ENCODE measurements around the gene GPX3. TPM values are rescaled to one million over a fixed set of nuclear protein-coding genes. Genes with fewer than 3 reads are reported as not detected.

GPX3 gene
- total and polyA plus RNA-seq, 2 donors (not counting 1 experiment from before 2014, with no cell fraction given) = 182 to 267 TPM

DNA sequence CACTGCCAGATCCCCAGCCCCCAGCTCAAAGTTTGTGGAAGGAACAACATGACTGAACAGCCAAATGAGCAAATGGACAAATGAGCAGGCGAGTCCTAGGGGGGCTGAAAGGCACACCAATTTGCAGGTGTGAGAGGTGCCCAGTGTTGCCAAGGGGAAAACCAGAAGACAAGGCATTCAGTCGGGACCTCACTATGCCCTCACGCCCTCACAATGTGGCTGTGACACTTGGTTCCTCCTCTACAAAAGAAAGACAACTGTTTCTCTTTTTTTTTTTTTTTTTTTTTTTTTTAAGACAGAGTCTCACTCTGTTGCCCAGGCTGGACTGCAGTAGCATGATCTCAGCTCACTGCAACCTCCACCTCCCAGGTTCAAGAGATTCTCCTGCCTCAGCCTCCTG lies 32.4 kb downstream of the GPX3 start:
- H3K36me3 ChIP-seq (ENCODE audit: control insufficient read depth, insufficient read depth, low read length) = peaks cover 2% of the 10 kb centered on the region
- DNase-seq (ENCODE audit: low read depth in 2 of 2) = no peak
- no peaks in the 10 kb centered on the region for H3K27me3 ChIP-seq (ENCODE audit: control insufficient read depth, insufficient read depth, low read length)
- no peak overlapping the region for H3K9ac ChIP-seq (ENCODE audit: insufficient read depth, low read length)
- no peak for TF ChIP-seq EZH2 (IDR thresholded peaks at IDR 0.05; ENCODE audit: low read length, missing control alignments)
- TF ChIP-seq, protein P1, sequence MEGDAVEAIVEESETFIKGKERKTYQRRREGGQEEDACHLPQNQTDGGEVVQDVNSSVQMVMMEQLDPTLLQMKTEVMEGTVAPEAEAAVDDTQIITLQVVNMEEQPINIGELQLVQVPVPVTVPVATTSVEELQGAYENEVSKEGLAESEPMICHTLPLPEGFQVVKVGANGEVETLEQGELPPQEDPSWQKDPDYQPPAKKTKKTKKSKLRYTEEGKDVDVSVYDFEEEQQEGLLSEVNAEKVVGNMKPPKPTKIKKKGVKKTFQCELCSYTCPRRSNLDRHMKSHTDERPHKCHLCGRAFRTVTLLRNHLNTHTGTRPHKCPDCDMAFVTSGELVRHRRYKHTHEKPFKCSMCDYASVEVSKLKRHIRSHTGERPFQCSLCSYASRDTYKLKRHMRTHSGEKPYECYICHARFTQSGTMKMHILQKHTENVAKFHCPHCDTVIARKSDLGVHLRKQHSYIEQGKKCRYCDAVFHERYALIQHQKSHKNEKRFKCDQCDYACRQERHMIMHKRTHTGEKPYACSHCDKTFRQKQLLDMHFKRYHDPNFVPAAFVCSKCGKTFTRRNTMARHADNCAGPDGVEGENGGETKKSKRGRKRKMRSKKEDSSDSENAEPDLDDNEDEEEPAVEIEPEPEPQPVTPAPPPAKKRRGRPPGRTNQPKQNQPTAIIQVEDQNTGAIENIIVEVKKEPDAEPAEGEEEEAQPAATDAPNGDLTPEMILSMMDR (conservative IDR thresholded peaks at IDR 0.05 in 1 of 2, IDR thresholded peaks at IDR 0.05 in 1 of 2; ENCODE audit: low read depth in 1 of 2, low read length in 2 of 2) = no peak
- H2AFZ ChIP-seq (ENCODE audit: low read length) = no peak overlapping the region
- H3K79me2 ChIP-seq (ENCODE audit: control insufficient read depth, insufficient read depth, low read length) = no peaks in the 10 kb centered on the region
- no peak overlapping the region for H3K27ac ChIP-seq (ENCODE audit: insufficient read depth, low read length)
- no peak overlapping the region for H3K4me2 ChIP-seq (ENCODE audit: extremely low read depth, insufficient read depth, low read length)
- H3K4me1 ChIP-seq (ENCODE audit: control insufficient read depth, extremely low read depth, insufficient read depth, low read length) = peaks cover 6% of the 10 kb centered on the region
- no peaks in the 10 kb centered on the region for H3K9me3 ChIP-seq (ENCODE audit: control insufficient read depth, insufficient read depth, low read depth, low read length)
- no peak overlapping the region for H3K4me3 ChIP-seq (replicated peaks in 1 of 4; ENCODE audit: control extremely low read depth in 1 of 4, insufficient read depth in 1 of 4, low read depth in 3 of 4, low read length in 4 of 4)
- no peaks in the 10 kb centered on the region for H4K20me1 ChIP-seq (ENCODE audit: control insufficient read depth, extremely low read depth, insufficient read depth, low read length)

DNA sequence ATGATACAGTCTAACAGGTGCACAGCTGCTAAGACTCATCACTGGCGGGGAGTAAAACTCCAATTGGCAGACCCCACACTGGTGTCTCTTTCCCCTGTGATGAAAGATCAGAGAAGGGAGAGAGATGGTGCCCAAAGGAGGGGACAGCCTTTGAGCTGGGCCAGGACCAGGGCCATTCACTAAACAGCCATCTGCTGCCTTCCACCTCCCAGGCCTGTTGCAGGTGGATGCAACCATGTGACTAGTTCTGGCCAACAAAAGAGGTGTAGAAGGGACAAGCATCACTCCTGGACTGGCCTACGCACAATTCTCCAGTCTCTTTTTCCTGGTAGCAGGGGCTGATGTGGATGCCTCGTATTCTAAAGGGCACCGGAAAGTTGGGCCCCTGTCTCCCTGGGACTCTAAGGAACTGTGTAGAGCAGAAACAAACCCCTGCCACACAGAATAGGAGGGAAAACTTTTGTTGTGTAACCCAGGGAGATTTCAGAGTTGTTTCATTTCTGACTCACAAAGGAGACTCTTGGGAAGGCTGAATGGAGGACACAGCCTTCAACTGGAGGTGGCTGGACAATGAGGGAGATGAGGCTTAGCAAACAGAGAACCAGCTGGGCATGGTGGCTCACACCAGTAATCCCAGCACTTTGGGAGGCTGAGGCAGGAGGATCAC lies 33.5 kb downstream of the GPX3 start:
- Histone ChIP-seq H4K20me1 (ENCODE audit: control insufficient read depth, extremely low read depth, insufficient read depth, low read length) (no peaks in the 10 kb centered on the region), H3K36me3 (ENCODE audit: control insufficient read depth, insufficient read depth, low read length) (peaks cover 4% of the 10 kb centered on the region), H3K9me3 (ENCODE audit: control insufficient read depth, insufficient read depth, low read depth, low read length) (no peaks in the 10 kb centered on the region), H3K4me2 (ENCODE audit: extremely low read depth, insufficient read depth, low read length) (no peak overlapping the region), H3K4me1 (ENCODE audit: control insufficient read depth, extremely low read depth, insufficient read depth, low read length) (peaks cover 6% of the 10 kb centered on the region), H2AFZ (ENCODE audit: low read length) (no peak overlapping the region), H3K4me3 (replicated peaks in 1 of 4; ENCODE audit: control extremely low read depth in 1 of 4, insufficient read depth in 1 of 4, low read depth in 3 of 4, low read length in 4 of 4) (no peak overlapping the region), H3K27ac (ENCODE audit: insufficient read depth, low read length) (no peak overlapping the region), H3K79me2 (ENCODE audit: control insufficient read depth, insufficient read depth, low read length) (no peaks in the 10 kb centered on the region), H3K9ac (ENCODE audit: insufficient read depth, low read length) (no peak overlapping the region), H3K27me3 (ENCODE audit: control insufficient read depth, insufficient read depth, low read length) (no peaks in the 10 kb centered on the region)
- TF ChIP-seq EZH2 (IDR thresholded peaks at IDR 0.05; ENCODE audit: low read length, missing control alignments) = no peak
- TF ChIP-seq, protein P1 (conservative IDR thresholded peaks at IDR 0.05 in 1 of 2, IDR thresholded peaks at IDR 0.05 in 1 of 2; ENCODE audit: low read depth in 1 of 2, low read length in 2 of 2) = no peak
- no peak for DNase-seq (ENCODE audit: low read depth in 2 of 2)

DNA sequence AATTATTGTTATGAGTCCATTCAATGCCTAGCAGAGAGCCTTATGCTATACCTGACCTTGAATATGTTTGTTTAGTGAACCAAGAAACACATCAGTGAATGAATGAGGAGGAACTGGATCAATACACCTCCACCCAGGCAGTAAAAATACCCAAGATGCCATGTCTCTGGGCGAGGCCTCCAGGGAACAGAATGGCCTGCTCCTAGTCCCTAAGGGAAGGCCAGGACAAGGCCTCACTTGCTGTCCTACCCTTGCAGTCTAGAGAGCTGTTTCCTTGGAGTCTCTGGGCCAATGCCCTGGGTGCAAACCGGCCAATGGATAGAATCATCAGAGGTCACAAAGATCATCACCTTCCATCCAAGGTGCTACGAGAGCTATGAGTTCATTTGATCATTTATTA lies 34.3 kb downstream of the GPX3 start:
- Histone ChIP-seq H4K20me1 (ENCODE audit: control insufficient read depth, extremely low read depth, insufficient read depth, low read length) (no peaks in the 10 kb centered on the region), H3K27me3 (ENCODE audit: control insufficient read depth, insufficient read depth, low read length) (no peaks in the 10 kb centered on the region), H3K9ac (ENCODE audit: insufficient read depth, low read length) (no peak overlapping the region), H3K4me1 (ENCODE audit: control insufficient read depth, extremely low read depth, insufficient read depth, low read length) (peaks cover 6% of the 10 kb centered on the region), H3K4me3 (replicated peaks in 1 of 4; ENCODE audit: control extremely low read depth in 1 of 4, insufficient read depth in 1 of 4, low read depth in 3 of 4, low read length in 4 of 4) (no peak overlapping the region), H3K4me2 (ENCODE audit: extremely low read depth, insufficient read depth, low read length) (no peak overlapping the region), H3K27ac (ENCODE audit: insufficient read depth, low read length) (no peak overlapping the region), H2AFZ (ENCODE audit: low read length) (no peak overlapping the region), H3K79me2 (ENCODE audit: control insufficient read depth, insufficient read depth, low read length) (no peaks in the 10 kb centered on the region), H3K9me3 (ENCODE audit: control insufficient read depth, insufficient read depth, low read depth, low read length) (no peaks in the 10 kb centered on the region), H3K36me3 (ENCODE audit: control insufficient read depth, insufficient read depth, low read length) (peaks cover 4% of the 10 kb centered on the region)
- TF ChIP-seq EZH2 (IDR thresholded peaks at IDR 0.05; ENCODE audit: low read length, missing control alignments) = no peak
- TF ChIP-seq, protein P1 (conservative IDR thresholded peaks at IDR 0.05 in 1 of 2, IDR thresholded peaks at IDR 0.05 in 1 of 2; ENCODE audit: low read depth in 1 of 2, low read length in 2 of 2) = no peak
- no peak for DNase-seq (ENCODE audit: low read depth in 2 of 2)

All from fibroblast of lung (primary cell).